ENCODE measurements around the gene XCL2. TPM values are rescaled to one million over a fixed set of nuclear protein-coding genes. Genes with fewer than 3 reads are reported as not detected.

Gene XCL2
- total and polyA plus RNA-seq, 2 of the 8 experiments (the other 6 are each of a cell fraction or from before 2014, with no cell fraction given) = not detected

DNA sequence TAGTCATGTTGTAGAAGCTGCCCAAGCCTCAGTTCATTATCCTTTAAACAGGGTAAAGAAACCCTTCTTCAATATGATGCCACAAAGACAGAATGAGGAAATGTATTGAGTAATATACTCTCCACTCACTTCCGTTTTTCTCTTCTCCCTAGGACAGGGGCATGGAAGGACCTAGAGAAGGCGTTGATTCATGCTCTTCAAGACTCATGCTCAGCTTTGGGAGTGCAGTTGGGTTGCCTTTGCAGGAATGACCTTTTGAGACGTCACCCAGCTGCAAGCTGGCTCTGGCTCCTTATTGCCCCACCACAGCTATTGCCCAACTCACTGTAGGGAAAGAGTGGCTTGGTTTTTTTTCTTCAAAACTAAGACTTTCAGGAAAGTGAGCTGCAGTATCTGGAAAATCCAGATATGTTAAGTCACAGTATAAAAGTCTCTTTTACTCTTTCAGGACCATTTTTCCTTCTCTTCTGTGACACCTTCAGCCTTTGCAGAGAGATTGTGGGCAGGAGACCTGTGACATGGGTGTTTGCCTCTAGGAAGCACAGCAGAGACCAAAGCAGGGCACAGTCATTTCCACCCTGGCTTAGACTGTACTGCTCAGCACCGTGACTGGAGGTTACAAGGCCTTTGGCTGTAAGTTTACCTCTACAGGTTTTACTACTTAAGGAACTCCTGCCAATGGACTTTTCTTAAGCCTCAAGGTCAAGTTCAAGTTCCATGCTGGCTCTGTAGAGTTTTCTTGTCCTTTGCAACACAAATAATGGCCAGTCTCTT is 39.5 kb downstream of the XCL2 start (continued):
- TF ChIP-seq, protein P1, sequence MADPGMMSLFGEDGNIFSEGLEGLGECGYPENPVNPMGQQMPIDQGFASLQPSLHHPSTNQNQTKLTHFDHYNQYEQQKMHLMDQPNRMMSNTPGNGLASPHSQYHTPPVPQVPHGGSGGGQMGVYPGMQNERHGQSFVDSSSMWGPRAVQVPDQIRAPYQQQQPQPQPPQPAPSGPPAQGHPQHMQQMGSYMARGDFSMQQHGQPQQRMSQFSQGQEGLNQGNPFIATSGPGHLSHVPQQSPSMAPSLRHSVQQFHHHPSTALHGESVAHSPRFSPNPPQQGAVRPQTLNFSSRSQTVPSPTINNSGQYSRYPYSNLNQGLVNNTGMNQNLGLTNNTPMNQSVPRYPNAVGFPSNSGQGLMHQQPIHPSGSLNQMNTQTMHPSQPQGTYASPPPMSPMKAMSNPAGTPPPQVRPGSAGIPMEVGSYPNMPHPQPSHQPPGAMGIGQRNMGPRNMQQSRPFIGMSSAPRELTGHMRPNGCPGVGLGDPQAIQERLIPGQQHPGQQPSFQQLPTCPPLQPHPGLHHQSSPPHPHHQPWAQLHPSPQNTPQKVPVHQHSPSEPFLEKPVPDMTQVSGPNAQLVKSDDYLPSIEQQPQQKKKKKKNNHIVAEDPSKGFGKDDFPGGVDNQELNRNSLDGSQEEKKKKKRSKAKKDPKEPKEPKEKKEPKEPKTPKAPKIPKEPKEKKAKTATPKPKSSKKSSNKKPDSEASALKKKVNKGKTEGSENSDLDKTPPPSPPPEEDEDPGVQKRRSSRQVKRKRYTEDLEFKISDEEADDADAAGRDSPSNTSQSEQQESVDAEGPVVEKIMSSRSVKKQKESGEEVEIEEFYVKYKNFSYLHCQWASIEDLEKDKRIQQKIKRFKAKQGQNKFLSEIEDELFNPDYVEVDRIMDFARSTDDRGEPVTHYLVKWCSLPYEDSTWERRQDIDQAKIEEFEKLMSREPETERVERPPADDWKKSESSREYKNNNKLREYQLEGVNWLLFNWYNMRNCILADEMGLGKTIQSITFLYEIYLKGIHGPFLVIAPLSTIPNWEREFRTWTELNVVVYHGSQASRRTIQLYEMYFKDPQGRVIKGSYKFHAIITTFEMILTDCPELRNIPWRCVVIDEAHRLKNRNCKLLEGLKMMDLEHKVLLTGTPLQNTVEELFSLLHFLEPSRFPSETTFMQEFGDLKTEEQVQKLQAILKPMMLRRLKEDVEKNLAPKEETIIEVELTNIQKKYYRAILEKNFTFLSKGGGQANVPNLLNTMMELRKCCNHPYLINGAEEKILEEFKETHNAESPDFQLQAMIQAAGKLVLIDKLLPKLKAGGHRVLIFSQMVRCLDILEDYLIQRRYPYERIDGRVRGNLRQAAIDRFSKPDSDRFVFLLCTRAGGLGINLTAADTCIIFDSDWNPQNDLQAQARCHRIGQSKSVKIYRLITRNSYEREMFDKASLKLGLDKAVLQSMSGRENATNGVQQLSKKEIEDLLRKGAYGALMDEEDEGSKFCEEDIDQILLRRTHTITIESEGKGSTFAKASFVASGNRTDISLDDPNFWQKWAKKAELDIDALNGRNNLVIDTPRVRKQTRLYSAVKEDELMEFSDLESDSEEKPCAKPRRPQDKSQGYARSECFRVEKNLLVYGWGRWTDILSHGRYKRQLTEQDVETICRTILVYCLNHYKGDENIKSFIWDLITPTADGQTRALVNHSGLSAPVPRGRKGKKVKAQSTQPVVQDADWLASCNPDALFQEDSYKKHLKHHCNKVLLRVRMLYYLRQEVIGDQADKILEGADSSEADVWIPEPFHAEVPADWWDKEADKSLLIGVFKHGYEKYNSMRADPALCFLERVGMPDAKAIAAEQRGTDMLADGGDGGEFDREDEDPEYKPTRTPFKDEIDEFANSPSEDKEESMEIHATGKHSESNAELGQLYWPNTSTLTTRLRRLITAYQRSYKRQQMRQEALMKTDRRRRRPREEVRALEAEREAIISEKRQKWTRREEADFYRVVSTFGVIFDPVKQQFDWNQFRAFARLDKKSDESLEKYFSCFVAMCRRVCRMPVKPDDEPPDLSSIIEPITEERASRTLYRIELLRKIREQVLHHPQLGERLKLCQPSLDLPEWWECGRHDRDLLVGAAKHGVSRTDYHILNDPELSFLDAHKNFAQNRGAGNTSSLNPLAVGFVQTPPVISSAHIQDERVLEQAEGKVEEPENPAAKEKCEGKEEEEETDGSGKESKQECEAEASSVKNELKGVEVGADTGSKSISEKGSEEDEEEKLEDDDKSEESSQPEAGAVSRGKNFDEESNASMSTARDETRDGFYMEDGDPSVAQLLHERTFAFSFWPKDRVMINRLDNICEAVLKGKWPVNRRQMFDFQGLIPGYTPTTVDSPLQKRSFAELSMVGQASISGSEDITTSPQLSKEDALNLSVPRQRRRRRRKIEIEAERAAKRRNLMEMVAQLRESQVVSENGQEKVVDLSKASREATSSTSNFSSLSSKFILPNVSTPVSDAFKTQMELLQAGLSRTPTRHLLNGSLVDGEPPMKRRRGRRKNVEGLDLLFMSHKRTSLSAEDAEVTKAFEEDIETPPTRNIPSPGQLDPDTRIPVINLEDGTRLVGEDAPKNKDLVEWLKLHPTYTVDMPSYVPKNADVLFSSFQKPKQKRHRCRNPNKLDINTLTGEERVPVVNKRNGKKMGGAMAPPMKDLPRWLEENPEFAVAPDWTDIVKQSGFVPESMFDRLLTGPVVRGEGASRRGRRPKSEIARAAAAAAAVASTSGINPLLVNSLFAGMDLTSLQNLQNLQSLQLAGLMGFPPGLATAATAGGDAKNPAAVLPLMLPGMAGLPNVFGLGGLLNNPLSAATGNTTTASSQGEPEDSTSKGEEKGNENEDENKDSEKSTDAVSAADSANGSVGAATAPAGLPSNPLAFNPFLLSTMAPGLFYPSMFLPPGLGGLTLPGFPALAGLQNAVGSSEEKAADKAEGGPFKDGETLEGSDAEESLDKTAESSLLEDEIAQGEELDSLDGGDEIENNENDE (IDR thresholded peaks at IDR 0.05; ENCODE audit: insufficient replicate concordance, low read length) = no peak
- no peak for TF ChIP-seq BCL11A (IDR thresholded peaks at IDR 0.05; ENCODE audit: low read depth in 2 of 2, low read length in 2 of 2)
- no peak for TF ChIP-seq TAF7 (optimal IDR thresholded peaks at IDR 0.05; ENCODE audit: borderline replicate concordance, low read depth, low read length)
- no peak for TF ChIP-seq JUND (IDR thresholded peaks at IDR 0.05; ENCODE audit: low read length)
- TF ChIP-seq, protein P2, sequence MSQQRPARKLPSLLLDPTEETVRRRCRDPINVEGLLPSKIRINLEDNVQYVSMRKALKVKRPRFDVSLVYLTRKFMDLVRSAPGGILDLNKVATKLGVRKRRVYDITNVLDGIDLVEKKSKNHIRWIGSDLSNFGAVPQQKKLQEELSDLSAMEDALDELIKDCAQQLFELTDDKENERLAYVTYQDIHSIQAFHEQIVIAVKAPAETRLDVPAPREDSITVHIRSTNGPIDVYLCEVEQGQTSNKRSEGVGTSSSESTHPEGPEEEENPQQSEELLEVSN (IDR thresholded peaks at IDR 0.05) = no peak
- TF ChIP-seq SRF (IDR thresholded peaks at IDR 0.05; ENCODE audit: low read depth, low read length) = no peak
- no peak for TF ChIP-seq SAP30 (IDR thresholded peaks at IDR 0.05; ENCODE audit: insufficient read depth, insufficient replicate concordance, low read length)
- no peak for TF ChIP-seq MAFK (IDR thresholded peaks at IDR 0.05; ENCODE audit: low read depth, low read length)
- TF ChIP-seq EGR1 (IDR thresholded peaks at IDR 0.05; ENCODE audit: borderline replicate concordance, low read depth, low read length) = no peak
